Motor neuron (in vitro differentiated cells): ENCODE results near the gene SYVN1. TPM values are rescaled to one million over a fixed set of nuclear protein-coding genes. Genes with fewer than 3 reads are reported as not detected.
"Not testable (repeated sequence)": the region's sequence is repeated elsewhere in the genome, so short reads cannot be mapped to it uniquely, and the experiment has no call there.

Source experiments
- ATAC-seq, 8 experiments: fragments of 200-7000 bp; cut with Tn5 transposase; replicated peaks in 6 of 8; 2 replicates each; pipeline ENCODE4 v1.8.0; 2021; ENCODE audit warnings: mild to moderate bottlenecking in 8 of 8, moderate library complexity in 8 of 8
- H3K27ac ChIP-seq, 2 donors: fragments of 250-450 bp; sonication (Bioruptor Pico); 2 replicates each; pipeline ENCODE4 v1.9.0; 2021; ENCODE audit warnings: antibody characterized with exemption in 2 of 2, mild to moderate bottlenecking in 2 of 2, moderate library complexity in 1 of 2
- H3K4me1 ChIP-seq, 2 donors: fragments of 250-450 bp; sonication (Bioruptor Pico); replicated peaks in 1 of 2; 2 replicates each; pipeline ENCODE4 v1.6.1; 2021; ENCODE audit warnings: antibody characterized with exemption in 2 of 2, mild to moderate bottlenecking in 2 of 2, moderate library complexity in 1 of 2
- H3K4me3 ChIP-seq, 5 donors: fragments of 250-450 bp; sonication (Bioruptor Pico); 2 replicates each; pipeline ENCODE4 v1.9.0; 2021; ENCODE audit warnings: antibody characterized with exemption in 5 of 5, mild to moderate bottlenecking in 5 of 5, moderate library complexity in 4 of 5
- WGBS, 10 experiments: fragments of 450-650 bp; shearing (Covaris generic); methylation state at CpG; one replicate each; pipeline ENCODE4 v1.0.0; 2022; 5-methylcytosine and 5-hydroxymethylcytosine counted together
- in situ Hi-C, 9 experiments: fragments of 400-800 bp; cut with MboI; loops; one replicate each; pipeline ENCODE4 v1.15.0; 2021; ENCODE audit warnings: low sequenced_read_pairs in 9 of 9, low pct_unique_long_range_greater_than_20kb in 2 of 9; ENCODE audit not compliant: unreplicated experiment in 9 of 9
- total RNA-seq, 8 experiments: library from RNA; unstranded; fragments of 300-600 nt; gene quantifications; 2 replicates each; pipeline versions ENCODE4 v1.2.3 to v1.2.4, GENCODE V29; 2022

SYVN1 gene
- total RNA-seq, 8 experiments from 2014 or later, result 11.0 to 26.5 (median 18.1) TPM

- ATAC-seq, H3K27ac ChIP-seq, in situ Hi-C loops, H3K4me3 ChIP-seq: not testable (repeated sequence)
- peaks cover 18 to 21% of the 10 kb centered on the region in 2 donors for H3K4me1 ChIP-seq
- 64 to 100% (median 97%) methylated on average over 1 to 13 of the region's 18 CpGs; no CpG with 5 or more reads in 1 of the 10 experiments for WGBS, 10 experiments
These were observed 15.2 kb downstream of the SYVN1 start for GRCh38 chr11:65118891-65119669.

GRCh38 chr11:65118097-65118837, 16.1 kb downstream of the SYVN1 start:
- H3K4me1 ChIP-seq, result peaks cover 23 to 24% of the 10 kb centered on the region in 2 donors
- H3K27ac ChIP-seq, result peak overlapping the region in 1 of 2 donors; percentile 40
- in situ Hi-C loops, result no loop called here
- H3K4me3 ChIP-seq, result peak overlapping the region in 1 of 5 donors; percentile 1
- 0 to 95% (median 84%) methylated on average over 1 to 12 of the region's 18 CpGs; no CpG with 5 or more reads in 2 of the 10 experiments for WGBS, 10 experiments
- no peak for ATAC-seq

DNA sequence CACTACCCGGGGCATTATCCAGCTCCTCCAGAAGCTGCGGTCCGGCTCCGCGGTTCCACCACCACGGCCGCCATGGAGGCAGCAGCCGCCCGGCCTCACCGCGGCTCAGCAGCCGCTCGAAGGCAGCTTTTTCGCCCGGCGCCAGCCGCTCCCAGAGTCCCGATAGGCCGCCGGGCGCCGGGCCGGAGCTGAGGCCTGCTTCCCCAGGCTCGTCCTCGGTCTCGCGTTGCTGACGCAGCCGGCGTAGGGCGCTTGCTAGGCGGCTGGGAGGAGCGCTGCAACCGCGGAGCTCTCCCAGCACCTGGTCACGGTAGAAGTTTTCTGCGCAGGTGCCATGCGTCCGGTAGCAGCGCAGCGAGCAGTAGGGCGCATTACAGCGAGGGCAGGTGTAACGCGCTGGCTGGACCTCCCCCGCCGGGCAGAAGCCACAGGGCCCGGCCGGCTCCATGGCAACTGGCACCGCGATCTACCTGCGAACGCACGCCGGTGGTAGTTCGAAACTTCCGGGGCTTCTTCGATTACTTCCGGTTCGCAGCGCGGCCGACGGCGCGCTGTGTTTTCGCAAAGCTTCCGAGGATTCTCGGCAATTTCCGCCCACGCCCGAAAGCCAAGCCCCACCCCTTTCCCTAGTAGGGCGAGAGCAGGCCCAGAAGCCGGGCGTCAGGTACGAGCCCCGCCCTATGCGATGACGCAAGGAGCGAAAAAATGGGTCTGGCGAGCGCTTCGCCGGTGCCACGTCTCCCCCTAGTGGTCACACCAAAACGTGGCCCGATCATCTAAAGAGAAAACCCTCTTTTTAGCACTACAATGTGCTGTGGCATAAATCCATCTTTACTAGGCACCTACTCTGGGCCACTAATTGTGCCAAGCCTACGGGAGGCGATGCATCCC, 16.9 kb downstream of the SYVN1 start, which contains the start of gene ZNHIT2:
ZNHIT2 (minus strand) TSS at position 496 of the 891 bp plus-strand sequence; CDS start at position 448, 48 bp downstream.
- 0 to 1% (median 0%) methylated on average over 4 to 20 of the region's 89 CpGs; no CpG with 5 or more reads in 5 of the 10 experiments for WGBS, 10 experiments
- Histone ChIP-seq H3K4me1 (peaks cover 19% of the 10 kb centered on the region in 2 donors), H3K27ac (peak within 1 kb of the TSS; percentile 62 to 86)

GRCh38 chr11:65116370-65117205, 17.7 kb downstream of the SYVN1 start:
- H3K27ac ChIP-seq, result peak overlapping the region; percentile 62 to 86
- peak in 3 of 8 experiments; percentile 5 to 9 (median 7) for ATAC-seq
- in situ Hi-C loops, result no loop called here
- 2 to 73% (median 41%) methylated on average over 3 to 25 of the region's 68 CpGs; no CpG with 5 or more reads in 5 of the 10 experiments for WGBS, 10 experiments
- peaks cover 19% of the 10 kb centered on the region in 2 donors for H3K4me1 ChIP-seq
- peak overlapping the region; percentile 51 to 81 (median 60) for H3K4me3 ChIP-seq

More for the DNA sequence above, 16.9 kb downstream of the SYVN1 start, which contains the start of gene ZNHIT2:
- H3K4me3 ChIP-seq, result peak within 1 kb of the TSS; percentile 51 to 81 (median 60)
- peak; percentile 45 to 74 (median 68) for ATAC-seq
- in situ Hi-C loops, result no loop called here

DNA sequence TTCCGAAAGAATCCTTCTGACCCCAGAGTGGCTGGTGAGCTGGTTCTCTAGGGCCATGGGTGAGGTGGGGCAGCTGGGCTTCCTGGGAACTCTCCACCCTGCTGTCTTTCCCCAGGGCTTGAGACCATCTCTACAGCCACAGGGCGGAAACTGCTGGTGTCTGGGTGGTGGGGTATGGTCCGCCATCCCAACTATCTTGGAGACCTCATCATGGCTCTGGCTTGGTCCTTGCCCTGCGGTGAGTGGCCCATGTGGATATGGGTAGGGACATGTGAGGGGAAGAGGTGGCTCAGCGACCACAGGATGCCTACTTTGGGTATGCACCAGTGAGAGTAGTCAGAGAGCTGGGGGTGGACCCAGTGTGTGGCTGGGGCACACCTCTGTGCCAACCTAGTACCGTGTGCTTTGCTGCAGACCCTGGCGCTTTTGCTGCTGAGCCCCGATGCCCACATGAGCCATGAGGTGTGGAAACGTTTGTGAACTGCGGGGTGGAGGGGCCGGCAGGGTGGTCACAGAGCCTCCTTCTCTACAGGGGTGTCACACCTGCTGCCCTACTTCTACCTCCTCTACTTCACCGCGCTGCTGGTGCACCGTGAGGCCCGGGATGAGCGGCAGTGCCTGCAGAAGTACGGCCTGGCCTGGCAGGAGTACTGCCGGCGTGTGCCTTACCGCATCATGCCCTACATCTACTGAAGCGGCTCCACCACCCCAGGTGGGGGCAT, 18.8 kb downstream of the SYVN1 start:
- ATAC-seq, result no peak
- Histone ChIP-seq H3K4me3 (no peak overlapping the region), H3K27ac (no peak overlapping the region), H3K4me1 (peaks cover 21 to 23% of the 10 kb centered on the region in 2 donors)
- 88 to 100% (median 98%) methylated on average over 1 to 5 of the region's 21 CpGs; no CpG with 5 or more reads in 6 of the 10 experiments for WGBS, 10 experiments
- in situ Hi-C loops, result no loop called here

DNA sequence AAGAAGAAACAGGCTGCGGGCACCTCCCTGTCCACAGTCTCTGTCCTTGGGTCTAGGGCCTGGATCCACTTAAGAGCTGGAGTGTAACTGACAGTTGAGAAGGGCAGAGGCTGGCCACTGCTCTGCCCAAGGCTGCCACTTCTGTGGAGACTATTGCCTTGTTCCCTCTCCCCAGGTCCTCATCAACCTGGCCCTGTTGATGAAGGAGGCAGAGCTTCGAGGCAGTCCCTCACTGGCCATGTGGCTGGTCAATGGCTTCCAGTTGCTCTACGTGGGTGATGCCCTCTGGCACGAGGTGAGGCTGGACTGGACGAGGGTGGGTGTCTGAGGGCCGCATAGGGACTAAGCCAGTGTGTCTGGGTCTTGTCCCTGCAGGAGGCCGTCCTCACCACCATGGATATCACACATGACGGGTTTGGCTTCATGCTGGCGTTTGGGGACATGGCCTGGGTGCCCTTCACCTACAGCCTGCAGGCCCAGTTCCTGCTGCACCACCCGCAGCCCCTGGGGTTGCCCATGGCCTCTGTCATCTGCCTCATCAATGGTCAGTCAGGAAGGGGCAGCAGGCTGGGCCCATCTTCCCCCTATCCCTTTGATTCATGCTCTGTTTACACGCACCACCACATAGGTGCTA, 19.7 kb downstream of the SYVN1 start:
- no peak for ATAC-seq
- Histone ChIP-seq H3K27ac (no peak overlapping the region), H3K4me1 (peaks cover 22 to 24% of the 10 kb centered on the region in 2 donors), H3K4me3 (no peak overlapping the region)
- WGBS, 10 experiments, result 82 to 91% methylated on average over 3 to 5 of the region's 11 CpGs; no CpG with 5 or more reads in 8 of the 10 experiments
- in situ Hi-C loops, result no loop called here

DNA sequence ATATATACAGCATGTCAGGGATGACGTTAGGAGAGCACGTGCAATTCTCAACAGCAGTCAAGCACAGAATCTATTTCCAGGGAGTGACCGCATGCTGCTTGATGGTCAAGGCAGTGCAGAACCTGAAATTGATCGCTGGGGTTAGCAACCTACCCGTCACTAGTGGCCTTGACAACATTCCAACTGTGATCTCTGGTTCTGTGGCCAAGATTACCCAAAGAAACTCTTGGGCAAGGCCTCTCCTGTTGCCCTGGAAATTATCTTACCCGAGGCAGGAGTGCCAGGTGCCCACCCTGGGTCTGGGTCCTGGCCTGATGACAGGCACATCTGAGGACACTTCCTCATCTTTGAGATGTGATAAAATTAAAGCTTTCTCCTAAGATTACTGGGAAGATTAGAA, 20.5 kb downstream of the SYVN1 start:
- 88 to 100% (median 96%) methylated on average over 1 to 5 of the region's 6 CpGs; no CpG with 5 or more reads in 7 of the 10 experiments for WGBS, 10 experiments
- Histone ChIP-seq H3K4me1 (peaks cover 22 to 24% of the 10 kb centered on the region in 2 donors), H3K4me3 (peak overlapping the region in 2 of 5 donors; percentile 53 to 62), H3K27ac (no peak overlapping the region)
- ATAC-seq, result no peak
- in situ Hi-C loops, result no loop called here

DNA sequence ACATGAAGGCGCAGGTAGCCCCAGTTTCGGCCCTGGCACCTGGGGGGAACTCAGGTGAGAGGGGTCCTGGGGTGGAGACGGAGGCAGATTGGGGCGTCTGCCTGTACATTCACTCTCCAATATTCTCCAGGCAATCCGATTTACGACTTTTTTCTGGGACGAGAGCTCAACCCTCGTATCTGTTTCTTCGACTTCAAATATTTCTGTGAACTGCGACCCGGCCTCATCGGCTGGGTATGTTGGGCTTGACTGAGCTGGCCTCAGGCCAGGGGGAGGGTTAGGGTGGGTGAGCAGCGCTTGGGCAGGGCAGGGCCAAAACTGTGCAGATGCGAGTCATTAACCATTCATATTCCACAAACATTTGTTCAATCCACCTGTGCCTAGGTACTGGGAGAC, 21.0 kb downstream of the SYVN1 start:
- Histone ChIP-seq H3K4me3 (peak overlapping the region; percentile 53 to 86 (median 61)), H3K4me1 (peaks cover 22 to 24% of the 10 kb centered on the region in 2 donors), H3K27ac (peak overlapping the region; percentile 87 to 94)
- 0 to 82% (median 76%) methylated on average over 1 to 2 of the region's 14 CpGs; no CpG with 5 or more reads in 5 of the 10 experiments for WGBS, 10 experiments
- no peak for ATAC-seq
- in situ Hi-C loops, result no loop called here

DNA sequence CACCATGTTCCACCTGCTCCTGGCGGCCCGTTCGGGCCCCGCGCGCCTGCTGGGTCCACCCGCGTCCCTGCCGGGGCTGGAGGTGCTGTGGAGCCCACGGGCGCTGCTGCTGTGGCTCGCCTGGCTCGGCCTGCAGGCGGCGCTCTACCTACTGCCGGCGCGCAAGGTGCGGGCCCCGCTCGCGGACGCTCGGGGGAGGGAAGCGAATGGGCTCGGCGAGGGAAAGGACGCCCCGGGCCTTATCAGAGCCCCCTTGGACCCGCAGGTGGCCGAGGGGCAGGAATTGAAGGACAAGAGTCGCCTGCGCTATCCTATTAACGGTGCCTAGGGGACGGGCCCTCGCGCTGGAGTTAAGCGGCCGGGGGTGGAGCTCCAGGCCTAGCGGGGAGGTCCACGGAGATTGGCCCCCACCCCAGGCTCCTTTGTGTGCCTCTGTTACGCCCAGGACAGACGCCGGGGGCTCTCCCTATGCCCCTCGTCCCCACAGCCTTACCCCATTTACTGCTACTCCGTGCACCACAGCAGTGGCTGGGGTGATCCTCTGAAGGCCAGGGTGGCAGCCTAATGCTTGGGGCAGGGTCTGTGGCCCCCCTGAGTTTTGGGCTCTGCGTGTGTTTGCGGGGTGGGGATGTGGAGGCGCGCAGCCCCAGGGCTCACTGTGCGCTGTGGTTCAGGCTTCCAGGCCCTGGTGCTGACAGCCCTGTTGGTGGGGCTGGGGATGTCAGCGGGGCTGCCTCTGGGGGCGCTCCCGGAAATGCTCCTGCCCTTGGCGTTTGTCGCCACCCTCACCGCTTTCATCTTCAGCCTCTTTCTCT, 21.6 kb downstream of the SYVN1 start:
- in situ Hi-C loops, result no loop called here
- Histone ChIP-seq H3K27ac (peak overlapping the region; percentile 87 to 94), H3K4me3 (peak overlapping the region; percentile 53 to 86 (median 61)), H3K4me1 (peaks cover 19 to 24% of the 10 kb centered on the region in 2 donors)
- ATAC-seq, result peak; percentile 25 to 60 (median 51)
- WGBS, 10 experiments, result 0% methylated on average over 5 to 7 of the region's 57 CpGs; no CpG with 5 or more reads in 8 of the 10 experiments
